ENCODE data around the gene RHAG. TPM values are rescaled to one million over a fixed set of nuclear protein-coding genes. Genes with fewer than 3 reads are reported as not detected.

The RHAG gene
- polyA plus RNA-seq, 3 donors = not detected

- no CpG with 5 or more reads among the region's 4 CpGs for WGBS (ENCODE audit: insufficient coverage)
- H3K36me3 ChIP-seq (replicated peaks in 1 of 2; ENCODE audit: control insufficient read depth in 1 of 2, insufficient read depth in 2 of 2, low read length in 2 of 2) = no peaks in the 10 kb centered on the region
- no peak overlapping the region for H3K4me3 ChIP-seq (replicated peaks in 1 of 3; ENCODE audit: low read depth in 2 of 3, low read length in 3 of 3)
- H3K27ac ChIP-seq (ENCODE audit: low read depth in 1 of 2, low read length in 2 of 2) = no peak overlapping the region
- H3K4me2 ChIP-seq (replicated peaks; ENCODE audit: extremely low read depth, low read length, poor library complexity, severe bottlenecking) = no peak overlapping the region
- Mint-ChIP-seq H3K27ac (no peak overlapping the region), H3K27me3 (ENCODE audit: low read depth in 3 of 3) (no peaks in the 10 kb centered on the region), H3K36me3 (no peaks in the 10 kb centered on the region), H3K4me3 (no peak overlapping the region), H3K4me1 (no peaks in the 10 kb centered on the region), H3K9me3 (peaks cover 0 to 3% (median 0%) of the 10 kb centered on the region in 7 donors)
- no peak for DNase-seq
- H2AFZ ChIP-seq (ENCODE audit: insufficient read depth, low read depth, low read length, poor library complexity, severe bottlenecking) = no peak overlapping the region
- no peaks in the 10 kb centered on the region for H3K79me2 ChIP-seq (ENCODE audit: insufficient read depth, low read length)
- H3K4me1 ChIP-seq (ENCODE audit: control insufficient read depth in 1 of 2, insufficient read depth in 2 of 2, low read length in 2 of 2) = no peaks in the 10 kb centered on the region
- TF ChIP-seq CTCF (IDR thresholded peaks at IDR 0.05) = no peak
- H3K27me3 ChIP-seq (ENCODE audit: control insufficient read depth in 2 of 2, insufficient read depth in 2 of 2, low read length in 2 of 2) = no peaks in the 10 kb centered on the region
- H3K9ac ChIP-seq (ENCODE audit: insufficient read depth, low read length, poor library complexity, severe bottlenecking) = no peak overlapping the region
- intact Hi-C loops (cut with micrococcal nuclease) = no loop called here
- no peaks in the 10 kb centered on the region for H3K9me3 ChIP-seq (replicated peaks in 1 of 2; ENCODE audit: control insufficient read depth in 1 of 2, insufficient read depth in 1 of 2, low read length in 2 of 2)
- no peaks in the 10 kb centered on the region for H4K20me1 ChIP-seq (ENCODE audit: insufficient read depth, low read length)
Observed at GRCh38 chr6:49646942-49647341, 10.3 kb upstream of the RHAG start.

DNA sequence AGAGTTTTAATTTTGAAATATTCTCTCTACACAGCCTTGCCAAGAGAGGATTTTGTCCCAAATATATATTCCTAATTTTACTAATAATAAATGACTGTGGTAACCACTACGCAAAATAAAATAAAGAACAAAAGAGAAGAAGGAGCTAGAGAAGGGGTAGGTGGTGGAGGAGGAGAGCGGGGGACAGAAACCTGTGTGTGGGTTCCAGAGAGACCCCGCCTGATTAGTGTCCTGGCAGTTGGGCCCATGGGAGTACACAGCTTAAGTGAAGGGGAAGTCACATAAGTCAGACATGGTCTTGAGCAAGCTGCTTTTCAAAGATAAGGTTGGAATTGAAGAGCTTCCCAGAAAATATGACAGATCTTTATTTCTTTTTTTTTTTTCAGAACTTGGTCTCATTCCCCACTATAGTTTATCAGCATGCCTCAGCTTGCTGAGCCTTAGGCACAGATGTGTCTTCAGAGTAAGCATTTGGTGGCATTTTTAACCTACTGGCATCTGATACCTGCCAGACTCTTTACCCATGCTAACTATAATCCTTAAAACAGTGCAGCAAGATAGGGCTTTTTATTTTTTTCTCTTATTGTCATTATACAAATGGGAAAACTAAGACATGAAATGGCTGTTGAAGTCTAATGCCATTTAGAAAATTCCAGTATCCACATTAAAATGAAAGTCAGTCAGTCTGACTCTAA lies 9.6 kb upstream of the RHAG start:
- Mint-ChIP-seq H3K9me3 (peaks cover 0 to 3% (median 0%) of the 10 kb centered on the region in 7 donors), H3K4me1 (no peaks in the 10 kb centered on the region), H3K36me3 (no peaks in the 10 kb centered on the region), H3K27ac (no peak overlapping the region), H3K4me3 (no peak overlapping the region), H3K27me3 (ENCODE audit: low read depth in 3 of 3) (no peaks in the 10 kb centered on the region)
- DNase-seq = no peak
- Histone ChIP-seq H3K36me3 (replicated peaks in 1 of 2; ENCODE audit: control insufficient read depth in 1 of 2, insufficient read depth in 2 of 2, low read length in 2 of 2) (no peaks in the 10 kb centered on the region), H3K27ac (ENCODE audit: low read depth in 1 of 2, low read length in 2 of 2) (no peak overlapping the region), H3K4me2 (replicated peaks; ENCODE audit: extremely low read depth, low read length, poor library complexity, severe bottlenecking) (no peak overlapping the region), H3K79me2 (ENCODE audit: insufficient read depth, low read length) (no peaks in the 10 kb centered on the region), H4K20me1 (ENCODE audit: insufficient read depth, low read length) (no peaks in the 10 kb centered on the region), H3K4me3 (replicated peaks in 1 of 3; ENCODE audit: low read depth in 2 of 3, low read length in 3 of 3) (no peak overlapping the region), H3K9ac (ENCODE audit: insufficient read depth, low read length, poor library complexity, severe bottlenecking) (no peak overlapping the region), H2AFZ (ENCODE audit: insufficient read depth, low read depth, low read length, poor library complexity, severe bottlenecking) (no peak overlapping the region), H3K9me3 (replicated peaks in 1 of 2; ENCODE audit: control insufficient read depth in 1 of 2, insufficient read depth in 1 of 2, low read length in 2 of 2) (no peaks in the 10 kb centered on the region), H3K4me1 (ENCODE audit: control insufficient read depth in 1 of 2, insufficient read depth in 2 of 2, low read length in 2 of 2) (no peaks in the 10 kb centered on the region), H3K27me3 (ENCODE audit: control insufficient read depth in 2 of 2, insufficient read depth in 2 of 2, low read length in 2 of 2) (no peaks in the 10 kb centered on the region)
- intact Hi-C loops (cut with micrococcal nuclease) = no loop called here
- WGBS (ENCODE audit: insufficient coverage) = 21% methylated on average over 2 of the region's 3 CpGs
- no peak for TF ChIP-seq CTCF (IDR thresholded peaks at IDR 0.05)
